ENCODE results near the gene SMURF2.
"Not testable (repeated sequence)": the region's sequence is repeated elsewhere in the genome, so short reads cannot be mapped to it uniquely, and the experiment has no call there.

- TF ChIP-seq CTCF, POLR2A (IDR thresholded peaks at IDR 0.05): not testable (repeated sequence)
These were observed 51.9 kb downstream of the SMURF2 start for GRCh38 chr17:64610244-64610643.
